Kidney epithelial cell (primary cell): ENCODE measurements around the gene SLIT1. TPM values are rescaled to one million over a fixed set of nuclear protein-coding genes. Genes with fewer than 3 reads are reported as not detected.
A peak's percentile ranks its signal among the peaks of the same experiment; 100 is the strongest.

Experiments
- DNase-seq: peaks from one replicate; pipeline ENCODE4 v3.0.0-alpha.2; 2010; ENCODE audit warnings: low read depth
- H3K27me3 ChIP-seq: 2 replicates; pipeline ENCODE4 v1.6.0; 2011; ENCODE audit warnings: low read length; ENCODE audit not compliant: control insufficient read depth, insufficient read depth
- H3K36me3 ChIP-seq: 2 replicates; pipeline ENCODE4 v1.5.1; 2011; ENCODE audit warnings: low read length; ENCODE audit not compliant: control insufficient read depth, insufficient read depth
- H3K4me3 ChIP-seq: 2 replicates; pipeline ENCODE4 v1.5.1; 2011; ENCODE audit warnings: low read depth, mild to moderate bottlenecking, control low read depth, low read length
- CTCF ChIP-seq: IDR thresholded peaks from 2 replicates; pipeline ENCODE4 v1.5.1; 2011; ENCODE audit warnings: mild to moderate bottlenecking, moderate library complexity, low read length, control low read depth, inconsistent platforms; ENCODE audit not compliant: insufficient read depth, poor library complexity, severe bottlenecking
- total RNA-seq: library from RNA; depleted of rRNA; stranded (reverse); fragments of >200 nt; gene quantifications from 2 replicates; pipeline ENCODE4 v1.2.3, GENCODE V29; 2015

The SLIT1 gene
- total RNA-seq, 1 donor from 2014 or later: 0.17 TPM

GRCh38 chr10:97120370-97120769, 65.4 kb downstream of the SLIT1 start:
- Histone ChIP-seq H3K36me3 (no peaks in the 10 kb centered on the region), H3K27me3 (peaks cover 29% of the 10 kb centered on the region), H3K4me3 (no peak overlapping the region)
- DNase-seq: no peak
- TF ChIP-seq CTCF: no peak

- H3K27me3 ChIP-seq: peaks cover 29% of the 10 kb centered on the region
- H3K36me3 ChIP-seq: no peaks in the 10 kb centered on the region
- no peak overlapping the region for H3K4me3 ChIP-seq
- no peak for DNase-seq
- TF ChIP-seq CTCF: no peak
Observed at GRCh38 chr10:97119058-97119745, 66.6 kb downstream of the SLIT1 start.

- no peak for DNase-seq
- Histone ChIP-seq H3K4me3 (no peak overlapping the region), H3K36me3 (no peaks in the 10 kb centered on the region), H3K27me3 (peaks cover 33% of the 10 kb centered on the region)
- TF ChIP-seq CTCF: peak; percentile 31
Observed at GRCh38 chr10:97117372-97117771, 68.4 kb downstream of the SLIT1 start.

- no peak for DNase-seq
- H3K4me3 ChIP-seq: no peak overlapping the region
- TF ChIP-seq CTCF: no peak
- no peaks in the 10 kb centered on the region for H3K36me3 ChIP-seq
- H3K27me3 ChIP-seq: peaks cover 39% of the 10 kb centered on the region
Observed at GRCh38 chr10:97116462-97117162, 69.1 kb downstream of the SLIT1 start.

- Histone ChIP-seq H3K27me3 (peaks cover 37% of the 10 kb centered on the region), H3K4me3 (no peak overlapping the region), H3K36me3 (no peaks in the 10 kb centered on the region)
- no peak for DNase-seq
- TF ChIP-seq CTCF: no peak
Observed at GRCh38 chr10:97115846-97116245, 69.9 kb downstream of the SLIT1 start.
